Retinal pigment epithelial cell (primary cell): ENCODE measurements around the gene GGN.
A peak's percentile ranks its signal among the peaks of the same experiment; 100 is the strongest.

ENCODE experiments used
- DNase-seq: peaks from one replicate; pipeline ENCODE4 v3.0.0-alpha.2; 2010; ENCODE audit warnings: low read depth
- H3K4me3 ChIP-seq: 2 replicates; pipeline ENCODE4 v1.5.1; 2011; ENCODE audit warnings: mild to moderate bottlenecking, low read length, control low read depth, moderate library complexity
- CTCF ChIP-seq: conservative IDR thresholded peaks from 2 replicates; pipeline ENCODE4 v1.5.1; 2011; ENCODE audit warnings: low read depth, low read length, control low read depth, inconsistent platforms

Gene GGN

GRCh38 chr19:38391911-38392464 lies 4.2 kb upstream of the GGN start:
- no peak overlapping the region for H3K4me3 ChIP-seq
- DNase-seq = no peak
- TF ChIP-seq CTCF = no peak

- no peak for DNase-seq
- peak overlapping the region; percentile 99 for H3K4me3 ChIP-seq
- no peak for TF ChIP-seq CTCF
These were observed 2.4 kb upstream of the GGN start for GRCh38 chr19:38389957-38390924.

- H3K4me3 ChIP-seq = peak overlapping the region; percentile 99
- TF ChIP-seq CTCF = no peak
- no peak for DNase-seq
These were observed 1.5 kb upstream of the GGN start for GRCh38 chr19:38389101-38389925.

- no peak for DNase-seq
- H3K4me3 ChIP-seq = peak within 1 kb of the TSS; percentile 99
- no peak for TF ChIP-seq CTCF
These were observed 691 bp upstream of the GGN start, which contains the start of gene SPRED3 for GRCh38 chr19:38388349-38389100. TSS of gene SPRED3 (plus strand) at chr19:38388697. CDS start at chr19:38390303, 1,606 bp downstream.

- DNase-seq = no peak
- H3K4me3 ChIP-seq = peak overlapping the region; percentile 99
- TF ChIP-seq CTCF = no peak
These were observed 774 bp downstream of the GGN start for GRCh38 chr19:38386971-38387549.

GRCh38 chr19:38386300-38386970 lies 1.4 kb downstream of the GGN start:
- H3K4me3 ChIP-seq = no peak overlapping the region
- no peak for TF ChIP-seq CTCF
- DNase-seq = no peak
